HL-60 (cell line): ENCODE measurements around the gene ACP6.
A peak's percentile ranks its signal among the peaks of the same experiment; 100 is the strongest.

Experiments used
- DNase-seq, 2 experiments: peaks; one replicate each; pipeline ENCODE4 v3.0.0-alpha.2; 2010 to 2020; ENCODE audit warnings: low read depth in 1 of 2, low spot score in 1 of 2
- H3K27ac ChIP-seq: fragments of 250-450 bp; sonication (Bioruptor Pico); replicated peaks from 2 replicates; pipeline ENCODE4 v1.5.1; 2020; ENCODE audit warnings: mild to moderate bottlenecking, moderate library complexity
- H3K27me3 ChIP-seq: fragments of 250-450 bp; sonication (Bioruptor Pico); 2 replicates; pipeline ENCODE4 v1.5.1; 2021; ENCODE audit warnings: mild to moderate bottlenecking, moderate library complexity; ENCODE audit not compliant: insufficient read depth, poor library complexity, severe bottlenecking
- H3K4me3 ChIP-seq: replicated peaks from 2 replicates; pipeline ENCODE4 v1.5.1; 2011; ENCODE audit warnings: mild to moderate bottlenecking, control low read depth, low read length; ENCODE audit not compliant: insufficient read depth
- GABPA ChIP-seq: IDR thresholded peaks from 2 replicates; pipeline ENCODE4 v1.6.1; 2012; ENCODE audit warnings: low read depth
- POLR2AphosphoS5 ChIP-seq: IDR thresholded peaks from 2 replicates; pipeline ENCODE4 v1.6.1; 2012; ENCODE audit warnings: low read depth
- SPI1 ChIP-seq: IDR thresholded peaks from 2 replicates; pipeline ENCODE4 v1.6.1; 2012; ENCODE audit warnings: low read depth, mild to moderate bottlenecking, borderline replicate concordance
- TF ChIP-seq, protein P1 (sequence below): IDR thresholded peaks from 2 replicates; pipeline ENCODE4 v1.6.1; 2012; ENCODE audit warnings: low read depth; ENCODE audit not compliant: insufficient replicate concordance
- TF ChIP-seq, protein P2 (sequence below): IDR thresholded peaks from one replicate; pipeline ENCODE4 v1.5.1; 2011; ENCODE audit warnings: low read length, control low read depth, inconsistent platforms; ENCODE audit not compliant: insufficient read depth

The ACP6 gene

DNA sequence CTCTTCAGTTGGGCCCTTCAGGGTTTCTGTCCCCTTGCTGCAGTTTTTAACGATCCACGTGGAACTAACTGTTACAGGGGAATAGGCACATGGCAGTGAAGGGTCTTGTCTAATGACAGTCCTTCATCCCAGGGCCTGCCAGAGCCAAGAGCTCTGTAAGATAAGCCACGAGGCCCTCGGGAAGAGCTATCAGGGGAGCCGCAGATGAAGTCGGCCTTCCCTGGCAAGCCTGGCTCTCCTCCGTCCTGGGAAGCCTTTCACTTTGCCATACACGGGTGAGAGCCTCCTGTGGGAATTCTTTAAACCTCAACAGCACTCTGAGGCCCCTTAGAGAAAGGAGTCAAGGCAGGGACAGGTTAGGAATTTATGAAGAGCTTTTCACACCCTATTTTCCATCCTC lies 29.0 kb downstream of the ACP6 start:
- TF ChIP-seq, protein P1, sequence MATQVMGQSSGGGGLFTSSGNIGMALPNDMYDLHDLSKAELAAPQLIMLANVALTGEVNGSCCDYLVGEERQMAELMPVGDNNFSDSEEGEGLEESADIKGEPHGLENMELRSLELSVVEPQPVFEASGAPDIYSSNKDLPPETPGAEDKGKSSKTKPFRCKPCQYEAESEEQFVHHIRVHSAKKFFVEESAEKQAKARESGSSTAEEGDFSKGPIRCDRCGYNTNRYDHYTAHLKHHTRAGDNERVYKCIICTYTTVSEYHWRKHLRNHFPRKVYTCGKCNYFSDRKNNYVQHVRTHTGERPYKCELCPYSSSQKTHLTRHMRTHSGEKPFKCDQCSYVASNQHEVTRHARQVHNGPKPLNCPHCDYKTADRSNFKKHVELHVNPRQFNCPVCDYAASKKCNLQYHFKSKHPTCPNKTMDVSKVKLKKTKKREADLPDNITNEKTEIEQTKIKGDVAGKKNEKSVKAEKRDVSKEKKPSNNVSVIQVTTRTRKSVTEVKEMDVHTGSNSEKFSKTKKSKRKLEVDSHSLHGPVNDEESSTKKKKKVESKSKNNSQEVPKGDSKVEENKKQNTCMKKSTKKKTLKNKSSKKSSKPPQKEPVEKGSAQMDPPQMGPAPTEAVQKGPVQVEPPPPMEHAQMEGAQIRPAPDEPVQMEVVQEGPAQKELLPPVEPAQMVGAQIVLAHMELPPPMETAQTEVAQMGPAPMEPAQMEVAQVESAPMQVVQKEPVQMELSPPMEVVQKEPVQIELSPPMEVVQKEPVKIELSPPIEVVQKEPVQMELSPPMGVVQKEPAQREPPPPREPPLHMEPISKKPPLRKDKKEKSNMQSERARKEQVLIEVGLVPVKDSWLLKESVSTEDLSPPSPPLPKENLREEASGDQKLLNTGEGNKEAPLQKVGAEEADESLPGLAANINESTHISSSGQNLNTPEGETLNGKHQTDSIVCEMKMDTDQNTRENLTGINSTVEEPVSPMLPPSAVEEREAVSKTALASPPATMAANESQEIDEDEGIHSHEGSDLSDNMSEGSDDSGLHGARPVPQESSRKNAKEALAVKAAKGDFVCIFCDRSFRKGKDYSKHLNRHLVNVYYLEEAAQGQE = no peak
- TF ChIP-seq GABPA = no peak
- no peak for TF ChIP-seq SPI1
- TF ChIP-seq, protein P2, sequence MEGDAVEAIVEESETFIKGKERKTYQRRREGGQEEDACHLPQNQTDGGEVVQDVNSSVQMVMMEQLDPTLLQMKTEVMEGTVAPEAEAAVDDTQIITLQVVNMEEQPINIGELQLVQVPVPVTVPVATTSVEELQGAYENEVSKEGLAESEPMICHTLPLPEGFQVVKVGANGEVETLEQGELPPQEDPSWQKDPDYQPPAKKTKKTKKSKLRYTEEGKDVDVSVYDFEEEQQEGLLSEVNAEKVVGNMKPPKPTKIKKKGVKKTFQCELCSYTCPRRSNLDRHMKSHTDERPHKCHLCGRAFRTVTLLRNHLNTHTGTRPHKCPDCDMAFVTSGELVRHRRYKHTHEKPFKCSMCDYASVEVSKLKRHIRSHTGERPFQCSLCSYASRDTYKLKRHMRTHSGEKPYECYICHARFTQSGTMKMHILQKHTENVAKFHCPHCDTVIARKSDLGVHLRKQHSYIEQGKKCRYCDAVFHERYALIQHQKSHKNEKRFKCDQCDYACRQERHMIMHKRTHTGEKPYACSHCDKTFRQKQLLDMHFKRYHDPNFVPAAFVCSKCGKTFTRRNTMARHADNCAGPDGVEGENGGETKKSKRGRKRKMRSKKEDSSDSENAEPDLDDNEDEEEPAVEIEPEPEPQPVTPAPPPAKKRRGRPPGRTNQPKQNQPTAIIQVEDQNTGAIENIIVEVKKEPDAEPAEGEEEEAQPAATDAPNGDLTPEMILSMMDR = no peak
- no peak for TF ChIP-seq POLR2AphosphoS5
- Histone ChIP-seq H3K4me3 (no peak overlapping the region), H3K27ac (no peak overlapping the region), H3K27me3 (no peaks in the 10 kb centered on the region)
- no peak for DNase-seq

DNA sequence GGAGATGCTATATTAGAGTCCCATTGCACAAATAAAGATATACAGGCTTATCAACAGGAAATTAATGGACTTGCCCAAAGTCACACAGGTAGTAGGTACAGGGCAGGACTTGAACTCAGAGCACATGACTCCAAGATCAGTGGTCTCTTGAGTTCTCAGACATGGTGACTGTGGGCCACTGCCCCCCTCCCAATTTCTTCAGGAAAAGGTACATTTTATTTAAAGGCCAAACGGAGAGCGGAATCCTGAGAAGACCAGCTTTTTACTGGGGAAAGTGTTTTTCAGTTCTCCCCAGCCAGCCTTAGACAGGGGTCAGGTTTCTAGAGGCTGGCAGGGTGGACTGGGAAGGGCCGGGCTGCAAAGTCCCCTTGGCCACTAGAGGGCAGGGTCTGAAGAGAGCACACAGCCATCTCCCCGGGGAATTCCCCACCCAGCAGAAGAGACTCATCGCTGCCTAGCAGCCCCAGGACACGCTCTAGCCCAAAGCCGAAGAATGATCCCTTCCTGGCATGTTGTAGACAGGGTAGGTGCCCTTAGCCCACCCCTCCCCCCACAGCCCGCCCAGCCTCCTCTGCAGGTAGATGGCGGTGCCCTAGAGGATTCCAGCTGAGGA lies 29.7 kb downstream of the ACP6 start:
- no peak overlapping the region for H3K4me3 ChIP-seq
- H3K27me3 ChIP-seq = no peaks in the 10 kb centered on the region
- peak in 1 of 2 experiments; percentile 69 for DNase-seq
- H3K27ac ChIP-seq = no peak overlapping the region
- TF ChIP-seq, protein P2 = peak; percentile 65
- TF ChIP-seq, protein P1 = no peak
- TF ChIP-seq GABPA (no peak), POLR2AphosphoS5 (no peak), SPI1 (no peak)

DNA sequence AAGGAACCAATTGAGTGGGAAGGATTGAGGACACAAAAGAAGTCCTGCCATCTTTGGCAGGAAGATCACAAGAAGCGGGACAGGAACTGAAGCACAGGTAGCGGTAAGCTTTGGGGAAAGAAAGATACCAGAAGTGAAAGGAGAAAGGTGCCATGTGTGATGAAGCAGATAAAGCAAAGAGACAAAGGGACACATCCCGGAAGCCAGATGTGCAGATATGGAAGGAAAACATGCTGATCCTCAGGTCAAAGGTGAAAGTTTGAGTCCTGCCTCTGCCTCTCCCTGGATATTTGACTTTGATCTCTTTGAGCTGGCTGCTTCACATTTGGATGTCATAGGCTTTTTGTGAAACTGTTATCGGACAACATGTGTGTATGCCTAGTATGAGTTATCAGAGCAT lies 34.0 kb downstream of the ACP6 start:
- Histone ChIP-seq H3K27ac (no peak overlapping the region), H3K27me3 (no peaks in the 10 kb centered on the region), H3K4me3 (no peak overlapping the region)
- DNase-seq = no peak
- TF ChIP-seq, protein P1 = no peak
- TF ChIP-seq POLR2AphosphoS5 = no peak
